ENCODE data around the gene LGALS1. TPM values are rescaled to one million over a fixed set of nuclear protein-coding genes. Genes with fewer than 3 reads are reported as not detected.

Gene LGALS1
- total and polyA plus RNA-seq, 9 of the 15 experiments (the other 6 are each of a cell fraction or from before 2014, with no cell fraction given) = 160 to 800 (median 330) TPM

DNA sequence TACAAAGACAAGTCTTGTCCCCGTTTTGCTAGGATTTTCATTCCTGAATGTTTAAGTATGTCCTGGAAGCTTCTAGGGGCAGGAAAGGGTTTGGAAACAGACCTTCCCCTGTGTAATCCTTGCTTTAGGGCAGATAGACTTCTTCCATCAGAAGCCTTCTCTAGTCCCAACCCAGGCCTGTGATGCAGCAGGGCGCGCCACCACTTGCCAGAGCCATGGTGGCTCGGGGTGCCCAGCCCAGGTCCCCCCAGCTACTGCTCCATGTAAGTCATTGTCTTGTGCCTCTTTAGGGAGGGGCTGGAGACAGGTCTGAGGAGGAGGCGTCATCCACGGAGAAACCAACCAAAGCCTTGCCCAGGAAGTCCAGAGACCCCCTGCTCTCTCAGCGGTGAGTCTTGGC lies 15.0 kb downstream of the LGALS1 start (continued):
- TF ChIP-seq BHLHE40 (IDR thresholded peaks at IDR 0.05; ENCODE audit: low read length) (no peak), ZNF668 (CRISPR knock-in tag; IDR thresholded peaks at IDR 0.05) (no peak), ILK (tag; IDR thresholded peaks at IDR 0.05; ENCODE audit: borderline replicate concordance, low read depth) (no peak), GABPA (tag; conservative IDR thresholded peaks at IDR 0.05; ENCODE audit: low read depth) (no peak)

DNA sequence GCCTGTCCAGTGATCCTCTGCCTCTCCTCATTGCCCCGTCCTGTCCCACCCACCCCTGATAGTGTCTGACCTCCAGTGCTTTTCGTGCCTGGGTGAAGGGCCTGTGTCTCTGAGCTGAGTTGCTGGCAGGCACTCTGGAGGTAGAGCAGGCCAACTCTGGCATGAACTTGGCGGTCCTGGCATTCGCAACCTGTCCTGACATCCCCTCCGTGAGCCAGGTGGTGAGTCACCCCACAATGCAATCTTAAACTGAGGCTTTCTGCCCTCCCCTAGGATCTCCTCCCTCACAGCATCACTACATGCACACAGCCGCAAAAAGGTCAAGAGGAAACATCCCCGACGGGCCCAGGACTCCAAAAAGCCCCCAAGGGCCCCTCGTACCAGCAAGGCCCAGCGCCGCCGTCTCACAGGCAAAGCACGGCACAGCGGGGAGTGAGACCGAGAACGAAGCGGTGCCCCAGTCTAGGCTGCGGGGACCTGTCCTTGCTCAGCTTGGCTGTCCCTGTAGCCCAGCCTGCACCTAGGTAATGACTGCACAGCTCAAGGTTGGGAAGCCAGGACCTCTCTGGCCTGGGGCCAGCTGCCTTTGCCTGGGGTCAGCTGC lies 15.6 kb downstream of the LGALS1 start:
- POLR2A ChIA-PET = interaction anchor here (0.6 kb wide), 1 partner anchor 33 kb away, joined by 3 read pairs; the partner anchor contains the start of gene PDXP
- no peak for FAIRE-seq
- TF ChIP-seq CC2D1A (IDR thresholded peaks at IDR 0.05) = no peak
- TF ChIP-seq, protein P1, sequence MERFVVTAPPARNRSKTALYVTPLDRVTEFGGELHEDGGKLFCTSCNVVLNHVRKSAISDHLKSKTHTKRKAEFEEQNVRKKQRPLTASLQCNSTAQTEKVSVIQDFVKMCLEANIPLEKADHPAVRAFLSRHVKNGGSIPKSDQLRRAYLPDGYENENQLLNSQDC (CRISPR knock-in tag; IDR thresholded peaks at IDR 0.05) = no peak
- TF ChIP-seq ZNF431 (CRISPR knock-in tag; IDR thresholded peaks at IDR 0.05) = no peak

More for the DNA sequence above, 15.6 kb downstream of the LGALS1 start:
- DNase-seq (ENCODE audit: extremely low read depth in 1 of 4, low spot score in 3 of 4) (no peak), ATAC-seq (no peak)
- in situ Hi-C loops (cut with MboI) = no loop called here
- intact Hi-C loops (cut with micrococcal nuclease) = no loop called here
- BruUV-seq (replicated peaks) = no TSS peak
- Histone ChIP-seq H3K27me3 (ENCODE audit: control insufficient read depth in 2 of 2, insufficient read depth in 2 of 2, low read length in 2 of 2) (no peaks in the 10 kb centered on the region), H3K9me3 (replicated peaks; ENCODE audit: control insufficient read depth, insufficient read depth, low read depth, low read length) (no peaks in the 10 kb centered on the region), H3K4me1 (replicated peaks in 1 of 2; ENCODE audit: control insufficient read depth in 2 of 2, insufficient read depth in 2 of 2, low read length in 2 of 2) (peaks cover 3 to 16% of the 10 kb centered on the region in 2 experiments; a peak in 3 of 5 replicates), H3K9ac (ENCODE audit: insufficient read depth in 1 of 2, low read depth in 2 of 2, low read length in 2 of 2) (no peak overlapping the region), H3K79me2 (ENCODE audit: control insufficient read depth, insufficient read depth, low read length) (peaks cover 14% of the 10 kb centered on the region), H3K9me1 (ENCODE audit: control insufficient read depth, insufficient read depth, low read length) (no peaks in the 10 kb centered on the region), H3K36me3 (ENCODE audit: control insufficient read depth, insufficient read depth, low read length) (peaks cover 52% of the 10 kb centered on the region; the same call in 2 of the 3 replicates), H3K4me2 (ENCODE audit: insufficient read depth, low read length) (no peak overlapping the region), H3K4me3 (no peak overlapping the region), H4K20me1 (replicated peaks; ENCODE audit: control insufficient read depth, insufficient read depth, low read length) (no peaks in the 10 kb centered on the region), H3K27ac (ENCODE audit: extremely low read depth, low read depth, low read length) (no peak overlapping the region), H2AFZ (ENCODE audit: low read depth, low read length) (no peak overlapping the region)
- 95% methylated on average over 6 of the region's 18 CpGs for WGBS (ENCODE audit: insufficient coverage, low coverage, missing lambda C conversion rate)
- CTCF ChIA-PET (ENCODE audit: low intra/inter-chr PET ratio) = no interaction called here

Measured in K562 (cell line).